A673 (cell line): ENCODE data around the gene DEF6.

Experiments used
- EZH2 ChIP-seq: fragments of 200-600 bp; sonication (generic); IDR thresholded peaks from 2 replicates; pipeline ENCODE4 v1.6.1; 2017; ENCODE audit warnings: borderline replicate concordance, low read depth, mild to moderate bottlenecking, mixed read lengths, antibody characterized with exemption, low read length; ENCODE audit not compliant: poor library complexity, severe bottlenecking
- TF ChIP-seq, protein P1 (sequence below): fragments of 300-800, 200-600 bp; sonication (generic); conservative IDR thresholded peaks from 2 replicates; pipeline ENCODE4 v1.5.1; 2017; ENCODE audit warnings: low read depth, mild to moderate bottlenecking, antibody characterized with exemption, low read length, moderate library complexity, mixed read lengths

DNA sequence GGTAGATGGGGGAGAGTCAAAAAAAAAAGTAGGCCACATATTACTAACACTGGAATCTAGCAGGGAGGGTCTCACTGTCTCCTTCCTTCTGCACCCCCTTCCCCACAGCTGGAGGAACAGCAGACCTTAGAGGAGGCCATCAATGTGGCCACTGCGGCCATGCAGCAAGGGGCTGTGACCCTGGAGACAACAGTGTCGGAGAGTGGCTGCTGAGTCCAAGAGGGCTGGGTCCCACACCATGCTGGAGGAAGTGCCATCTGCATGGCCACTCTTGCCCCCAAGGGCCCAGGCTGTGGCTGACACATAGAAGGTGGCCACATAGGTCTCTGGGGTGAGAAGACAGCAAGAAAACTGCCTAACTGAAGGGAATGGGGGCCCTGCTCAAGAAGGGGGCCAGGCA is 2.6 kb upstream of the DEF6 start:
- TF ChIP-seq, protein P1, sequence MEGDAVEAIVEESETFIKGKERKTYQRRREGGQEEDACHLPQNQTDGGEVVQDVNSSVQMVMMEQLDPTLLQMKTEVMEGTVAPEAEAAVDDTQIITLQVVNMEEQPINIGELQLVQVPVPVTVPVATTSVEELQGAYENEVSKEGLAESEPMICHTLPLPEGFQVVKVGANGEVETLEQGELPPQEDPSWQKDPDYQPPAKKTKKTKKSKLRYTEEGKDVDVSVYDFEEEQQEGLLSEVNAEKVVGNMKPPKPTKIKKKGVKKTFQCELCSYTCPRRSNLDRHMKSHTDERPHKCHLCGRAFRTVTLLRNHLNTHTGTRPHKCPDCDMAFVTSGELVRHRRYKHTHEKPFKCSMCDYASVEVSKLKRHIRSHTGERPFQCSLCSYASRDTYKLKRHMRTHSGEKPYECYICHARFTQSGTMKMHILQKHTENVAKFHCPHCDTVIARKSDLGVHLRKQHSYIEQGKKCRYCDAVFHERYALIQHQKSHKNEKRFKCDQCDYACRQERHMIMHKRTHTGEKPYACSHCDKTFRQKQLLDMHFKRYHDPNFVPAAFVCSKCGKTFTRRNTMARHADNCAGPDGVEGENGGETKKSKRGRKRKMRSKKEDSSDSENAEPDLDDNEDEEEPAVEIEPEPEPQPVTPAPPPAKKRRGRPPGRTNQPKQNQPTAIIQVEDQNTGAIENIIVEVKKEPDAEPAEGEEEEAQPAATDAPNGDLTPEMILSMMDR: no peak
- TF ChIP-seq EZH2: no peak
